Mesothelial cell of epicardium (in vitro differentiated cells): ENCODE data around the gene KICS2. TPM values are rescaled to one million over a fixed set of nuclear protein-coding genes. Genes with fewer than 3 reads are reported as not detected.

Source experiments
- DNase-seq, 2 experiments: peaks; one replicate each; pipeline ENCODE4 v3.0.0; 2021; ENCODE audit warnings: low spot score in 2 of 2; ENCODE audit not compliant: unreplicated experiment in 2 of 2
- H3K27ac Mint-ChIP-seq: 2 replicates; pipeline ENCODE4 v1.8.0; 2021; ENCODE audit warnings: mixed read lengths
- H3K27me3 Mint-ChIP-seq: 2 replicates; pipeline ENCODE4 v1.8.0; 2021; ENCODE audit warnings: low read depth, mixed read lengths
- H3K36me3 Mint-ChIP-seq: 2 replicates; pipeline ENCODE4 v1.8.0; 2021; ENCODE audit warnings: mixed read lengths
- H3K4me1 Mint-ChIP-seq: 2 replicates; pipeline ENCODE4 v1.8.0; 2021; ENCODE audit warnings: mixed read lengths
- H3K4me3 Mint-ChIP-seq: 2 replicates; pipeline ENCODE4 v1.8.0; 2021; ENCODE audit warnings: mild to moderate bottlenecking, moderate library complexity, mixed read lengths
- H3K9me3 Mint-ChIP-seq: 2 replicates; pipeline ENCODE4 v1.8.0; 2021; ENCODE audit warnings: mixed read lengths
- CTCF ChIP-seq: fragments of 200-600 bp; sonication (generic); IDR thresholded peaks from one replicate; pipeline ENCODE4 v1.5.0; 2021; ENCODE audit warnings: antibody characterized with exemption; ENCODE audit not compliant: unreplicated experiment
- total RNA-seq: library from RNA; stranded (reverse); gene quantifications from 3 replicates; pipeline ENCODE4 v1.2.1, GENCODE V29; 2021

KICS2 gene
- total RNA-seq, 1 donor from 2014 or later, result 7.2 TPM

- DNase-seq, result no peak
- H3K27me3 Mint-ChIP-seq, result no peaks in the 10 kb centered on the region
- H3K9me3 Mint-ChIP-seq, result no peaks in the 10 kb centered on the region
- H3K4me3 Mint-ChIP-seq, result no peak overlapping the region
- H3K4me1 Mint-ChIP-seq, result no peaks in the 10 kb centered on the region
- TF ChIP-seq CTCF, result no peak
- peaks cover 4% of the 10 kb centered on the region for H3K36me3 Mint-ChIP-seq
- H3K27ac Mint-ChIP-seq, result no peak overlapping the region
Measured at GRCh38 chr12:64187794-64188193, 34.3 kb downstream of the KICS2 start.

GRCh38 chr12:64187370-64187769 is 34.7 kb downstream of the KICS2 start:
- Mint-ChIP-seq H3K36me3 (peaks cover 2% of the 10 kb centered on the region), H3K27me3 (no peaks in the 10 kb centered on the region), H3K4me1 (no peaks in the 10 kb centered on the region), H3K9me3 (no peaks in the 10 kb centered on the region), H3K27ac (no peak overlapping the region), H3K4me3 (no peak overlapping the region)
- TF ChIP-seq CTCF, result no peak
- no peak for DNase-seq

- no peak for TF ChIP-seq CTCF
- no peaks in the 10 kb centered on the region for H3K27me3 Mint-ChIP-seq
- H3K27ac Mint-ChIP-seq, result no peak overlapping the region
Measured at GRCh38 chr12:64186789-64187188, 35.3 kb downstream of the KICS2 start.

GRCh38 chr12:64184216-64184615 is 37.9 kb downstream of the KICS2 start:
- Mint-ChIP-seq H3K27me3 (no peaks in the 10 kb centered on the region), H3K36me3 (no peaks in the 10 kb centered on the region), H3K27ac (no peak overlapping the region), H3K4me3 (no peak overlapping the region), H3K4me1 (no peaks in the 10 kb centered on the region), H3K9me3 (no peaks in the 10 kb centered on the region)
- DNase-seq, result no peak
- TF ChIP-seq CTCF, result no peak

More at GRCh38 chr12:64186789-64187188, 35.3 kb downstream of the KICS2 start:
- H3K4me1 Mint-ChIP-seq, result no peaks in the 10 kb centered on the region
- no peaks in the 10 kb centered on the region for H3K36me3 Mint-ChIP-seq
- no peaks in the 10 kb centered on the region for H3K9me3 Mint-ChIP-seq
- no peak overlapping the region for H3K4me3 Mint-ChIP-seq
- no peak for DNase-seq

GRCh38 chr12:64181430-64182291 is 40.4 kb downstream of the KICS2 start:
- Mint-ChIP-seq H3K36me3 (no peaks in the 10 kb centered on the region), H3K4me1 (peaks cover 2% of the 10 kb centered on the region), H3K27ac (no peak overlapping the region), H3K27me3 (peaks cover under 1% of the 10 kb centered on the region), H3K4me3 (no peak overlapping the region), H3K9me3 (no peaks in the 10 kb centered on the region)
- DNase-seq, result no peak
- TF ChIP-seq CTCF, result no peak
